Vagina (tissue), 2 donors: Measurements from ENCODE around the gene PRRX1.

ENCODE experiments used
- CTCF ChIP-seq, 3 experiments: fragments of 450-650 bp in 2 of 3; fragments of 200-600 bp in 1 of 3; sonication (generic) in 1 of 3; IDR thresholded peaks; one replicate each; pipeline ENCODE4 v1.5.1; 2017 to 2019; ENCODE audit warnings: antibody characterized with exemption in 3 of 3, mild to moderate bottlenecking in 2 of 3, moderate library complexity in 2 of 3
- POLR2A ChIP-seq, 2 donors: fragments of 450-650 bp; IDR thresholded peaks; one replicate each; pipeline ENCODE4 v1.6.1; 2017; ENCODE audit warnings: antibody characterized with exemption in 2 of 2, mild to moderate bottlenecking in 2 of 2, moderate library complexity in 2 of 2

GRCh38 chr1:170682809-170683208 lies 18.9 kb downstream of the PRRX1 start:
- no peak for TF ChIP-seq CTCF (IDR thresholded peaks at IDR 0.05)
- TF ChIP-seq POLR2A (IDR thresholded peaks at IDR 0.05), result no peak
